Muscle layer of colon (tissue), 2 donors: ENCODE data around the gene ESD.

Experiments
- H3K27ac ChIP-seq: one replicate; pipeline ENCODE4 v1.7.0; 2013; ENCODE audit warnings: low read depth, mild to moderate bottlenecking, low read length, moderate library complexity
- H3K27me3 ChIP-seq, 2 donors: one replicate each; pipeline ENCODE4 v1.7.0; 2013; ENCODE audit warnings: low read length in 2 of 2, mild to moderate bottlenecking in 2 of 2; ENCODE audit not compliant: insufficient read depth in 2 of 2, control insufficient read depth in 1 of 2
- H3K36me3 ChIP-seq: one replicate; pipeline ENCODE4 v1.7.0; 2013; ENCODE audit warnings: mild to moderate bottlenecking, low read length; ENCODE audit not compliant: insufficient read depth
- H3K4me1 ChIP-seq: one replicate; pipeline ENCODE4 v1.7.0; 2013; ENCODE audit warnings: mild to moderate bottlenecking, low read length; ENCODE audit not compliant: insufficient read depth
- H3K4me3 ChIP-seq, 2 donors: one replicate each; pipeline ENCODE4 v1.7.0; 2013; ENCODE audit warnings: low read length in 2 of 2, low read depth in 1 of 2, mild to moderate bottlenecking in 1 of 2, moderate library complexity in 1 of 2
- H3K9ac ChIP-seq: one replicate; pipeline ENCODE4 v1.7.0; 2013; ENCODE audit warnings: low read length
- H3K9me3 ChIP-seq: one replicate; pipeline ENCODE4 v1.7.0; 2013; ENCODE audit warnings: mild to moderate bottlenecking, low read length
- donor health status: abdominal sarcoma.
- donor health status: Adenocarcinoma of cecum.

Gene ESD

GRCh38 chr13:46743191-46743590 is 53.8 kb downstream of the ESD start:
- H3K9ac ChIP-seq: no peak overlapping the region
- H3K27me3 ChIP-seq: no peaks in the 10 kb centered on the region
- H3K4me1 ChIP-seq: no peaks in the 10 kb centered on the region
- H3K4me3 ChIP-seq: no peak overlapping the region
- no peaks in the 10 kb centered on the region for H3K9me3 ChIP-seq
- no peak overlapping the region for H3K27ac ChIP-seq
- H3K36me3 ChIP-seq: peaks cover 27% of the 10 kb centered on the region

DNA sequence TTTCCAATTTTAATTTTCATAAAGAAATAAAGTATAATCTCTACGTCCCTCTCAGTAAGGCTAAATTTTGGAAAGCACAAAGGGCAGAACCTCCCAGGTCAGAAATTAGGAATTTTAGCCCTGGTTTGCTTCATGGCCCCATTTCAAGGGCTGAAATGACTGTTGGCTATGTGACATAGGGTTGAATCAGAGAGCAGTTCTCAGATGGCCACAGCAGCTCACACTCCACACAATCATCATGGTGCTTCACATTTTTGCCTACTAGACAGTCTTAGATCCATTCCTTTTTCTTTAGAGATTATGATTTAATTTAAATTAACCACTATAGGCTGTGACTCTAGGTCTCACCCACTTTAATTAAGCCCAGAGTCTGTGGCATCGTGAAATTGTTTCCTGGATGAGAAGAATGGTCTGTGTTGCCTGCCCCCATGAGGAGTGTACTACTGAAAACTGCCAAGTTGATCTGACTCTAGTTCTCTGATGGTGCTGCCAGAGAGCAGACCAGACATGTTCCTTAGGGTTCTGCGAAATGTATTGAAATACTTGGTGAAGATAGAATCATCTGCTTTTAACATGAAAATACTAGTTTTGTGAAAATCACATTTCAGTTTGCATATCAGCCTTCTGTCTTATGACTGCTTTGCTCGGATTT is 57.4 kb downstream of the ESD start:
- no peaks in the 10 kb centered on the region for H3K4me1 ChIP-seq
- no peak overlapping the region for H3K9ac ChIP-seq
- H3K36me3 ChIP-seq: peaks cover 27% of the 10 kb centered on the region
- no peaks in the 10 kb centered on the region for H3K27me3 ChIP-seq
- no peaks in the 10 kb centered on the region for H3K9me3 ChIP-seq
- H3K4me3 ChIP-seq: no peak overlapping the region
- no peak overlapping the region for H3K27ac ChIP-seq

GRCh38 chr13:46738766-46739165 is 58.2 kb downstream of the ESD start:
- Histone ChIP-seq H3K27ac (no peak overlapping the region), H3K9me3 (no peaks in the 10 kb centered on the region), H3K27me3 (no peaks in the 10 kb centered on the region), H3K4me3 (no peak overlapping the region), H3K9ac (no peak overlapping the region), H3K4me1 (no peaks in the 10 kb centered on the region), H3K36me3 (peaks cover 27% of the 10 kb centered on the region)

GRCh38 chr13:46738055-46738454 is 58.9 kb downstream of the ESD start:
- Histone ChIP-seq H3K9me3 (no peaks in the 10 kb centered on the region), H3K27ac (no peak overlapping the region), H3K4me1 (no peaks in the 10 kb centered on the region), H3K4me3 (no peak overlapping the region), H3K27me3 (no peaks in the 10 kb centered on the region), H3K36me3 (peaks cover 31% of the 10 kb centered on the region), H3K9ac (no peak overlapping the region)

- Histone ChIP-seq H3K4me1 (no peaks in the 10 kb centered on the region), H3K9ac (no peak overlapping the region), H3K4me3 (no peak overlapping the region), H3K27me3 (no peaks in the 10 kb centered on the region), H3K36me3 (peaks cover 40% of the 10 kb centered on the region), H3K9me3 (no peaks in the 10 kb centered on the region), H3K27ac (no peak overlapping the region)
These were observed 60.2 kb downstream of the ESD start for GRCh38 chr13:46736541-46737310.

DNA sequence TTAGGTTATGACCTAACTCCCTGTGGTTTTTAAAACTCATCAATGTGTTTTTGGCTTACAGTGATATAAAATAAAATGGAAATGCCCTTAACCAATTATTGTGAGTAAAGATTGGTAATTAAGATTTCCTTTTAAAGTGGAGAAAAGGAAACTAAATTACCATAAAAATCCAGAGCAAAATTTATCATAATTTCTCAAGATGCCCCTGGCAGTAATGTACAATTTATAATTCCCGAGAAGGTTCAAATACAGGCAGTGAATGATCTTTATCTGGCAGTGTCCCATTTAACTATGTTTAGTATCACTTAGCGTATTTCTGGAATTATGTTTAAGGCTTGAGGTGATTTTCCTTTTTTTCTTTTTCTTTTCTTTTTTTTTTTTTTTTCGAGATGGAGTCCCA is 61.5 kb downstream of the ESD start:
- Histone ChIP-seq H3K36me3 (peaks cover 38% of the 10 kb centered on the region), H3K4me3 (no peak overlapping the region), H3K27me3 (no peaks in the 10 kb centered on the region), H3K9ac (no peak overlapping the region), H3K27ac (no peak overlapping the region), H3K4me1 (no peaks in the 10 kb centered on the region), H3K9me3 (no peaks in the 10 kb centered on the region)

DNA sequence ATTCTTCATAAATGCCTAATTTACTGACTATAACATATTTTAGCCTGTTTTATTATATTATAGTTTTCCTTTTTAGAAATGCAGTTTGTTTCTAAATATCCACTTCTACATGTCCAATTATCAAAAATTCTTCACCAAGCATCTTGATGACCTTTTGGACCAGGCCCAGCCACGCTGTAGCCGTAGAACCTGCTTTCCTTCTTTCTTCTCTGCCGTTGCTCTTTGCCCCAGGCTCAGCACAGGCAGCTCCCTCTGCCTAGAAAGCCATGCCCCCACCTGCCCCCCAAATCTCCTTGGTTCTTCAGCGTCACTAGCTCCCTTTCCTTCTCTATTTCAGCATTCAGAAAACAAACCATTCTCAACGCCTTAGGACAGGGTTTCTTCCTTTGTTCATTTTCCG is 65.4 kb downstream of the ESD start:
- no peaks in the 10 kb centered on the region for H3K27me3 ChIP-seq
- no peak overlapping the region for H3K9ac ChIP-seq
- no peak overlapping the region for H3K27ac ChIP-seq
- no peaks in the 10 kb centered on the region for H3K9me3 ChIP-seq
- no peaks in the 10 kb centered on the region for H3K4me1 ChIP-seq
- no peak overlapping the region for H3K4me3 ChIP-seq
- H3K36me3 ChIP-seq: peaks cover 45% of the 10 kb centered on the region

- H3K4me1 ChIP-seq: no peaks in the 10 kb centered on the region
These were observed 68.2 kb downstream of the ESD start for GRCh38 chr13:46728777-46729176.

DNA sequence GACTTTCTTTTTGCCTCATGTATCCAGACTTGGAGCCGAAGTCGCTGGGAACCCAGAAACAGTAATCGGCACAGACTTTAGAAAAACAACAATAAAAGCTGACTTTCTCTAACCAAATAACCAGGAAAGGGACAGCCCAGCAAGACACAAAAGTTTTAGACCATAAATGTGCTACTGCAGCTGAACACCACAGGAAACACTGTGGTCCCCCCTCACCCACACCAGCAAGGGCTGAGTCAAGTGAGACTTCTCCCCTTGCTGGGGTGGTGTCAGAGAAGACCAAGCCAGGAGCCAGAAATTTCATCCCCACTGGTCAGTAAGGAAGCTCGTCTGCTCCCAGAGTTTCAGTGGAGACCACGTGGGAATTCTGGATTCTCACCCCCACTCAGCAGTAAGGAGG is 70.6 kb downstream of the ESD start:
- Histone ChIP-seq H3K27me3 (no peaks in the 10 kb centered on the region), H3K9ac (no peak overlapping the region), H3K27ac (no peak overlapping the region), H3K9me3 (no peaks in the 10 kb centered on the region), H3K36me3 (peaks cover 64% of the 10 kb centered on the region), H3K4me1 (no peaks in the 10 kb centered on the region), H3K4me3 (no peak overlapping the region)

More at GRCh38 chr13:46728777-46729176, 68.2 kb downstream of the ESD start:
- Histone ChIP-seq H3K4me3 (no peak overlapping the region), H3K27me3 (no peaks in the 10 kb centered on the region), H3K9ac (no peak overlapping the region), H3K27ac (no peak overlapping the region), H3K36me3 (peaks cover 72% of the 10 kb centered on the region), H3K9me3 (no peaks in the 10 kb centered on the region)
